PFSK-1 (cell line): ENCODE results near the gene PCDHB8.

Source experiments
- POLR2AphosphoS5 ChIP-seq: IDR thresholded peaks from 2 replicates; pipeline ENCODE4 v1.6.1; 2012; ENCODE audit warnings: low read depth, mild to moderate bottlenecking, control low read depth, low read length, moderate library complexity
- SIN3A ChIP-seq: IDR thresholded peaks from 2 replicates; pipeline ENCODE4 v1.6.1; 2012; ENCODE audit warnings: mild to moderate bottlenecking, low read length, moderate library complexity, borderline replicate concordance; ENCODE audit not compliant: insufficient read depth
- TAF1 ChIP-seq: IDR thresholded peaks from 2 replicates; pipeline ENCODE4 v1.6.1; 2012; ENCODE audit warnings: low read length, control low read depth, borderline replicate concordance; ENCODE audit not compliant: insufficient read depth
- TF ChIP-seq, protein P1 (sequence below), 2 experiments: IDR thresholded peaks; 2 replicates each; pipeline versions ENCODE4 v1.6.1 to v1.8.0; 2011 to 2012; ENCODE audit warnings: low read depth in 2 of 2, low read length in 2 of 2, control low read depth in 1 of 2, inconsistent platforms in 1 of 2, mild to moderate bottlenecking in 1 of 2, moderate library complexity in 1 of 2; ENCODE audit not compliant: insufficient read depth in 1 of 2

- TF ChIP-seq SIN3A (no peak), POLR2AphosphoS5 (no peak), TAF1 (no peak)
- TF ChIP-seq, protein P1, sequence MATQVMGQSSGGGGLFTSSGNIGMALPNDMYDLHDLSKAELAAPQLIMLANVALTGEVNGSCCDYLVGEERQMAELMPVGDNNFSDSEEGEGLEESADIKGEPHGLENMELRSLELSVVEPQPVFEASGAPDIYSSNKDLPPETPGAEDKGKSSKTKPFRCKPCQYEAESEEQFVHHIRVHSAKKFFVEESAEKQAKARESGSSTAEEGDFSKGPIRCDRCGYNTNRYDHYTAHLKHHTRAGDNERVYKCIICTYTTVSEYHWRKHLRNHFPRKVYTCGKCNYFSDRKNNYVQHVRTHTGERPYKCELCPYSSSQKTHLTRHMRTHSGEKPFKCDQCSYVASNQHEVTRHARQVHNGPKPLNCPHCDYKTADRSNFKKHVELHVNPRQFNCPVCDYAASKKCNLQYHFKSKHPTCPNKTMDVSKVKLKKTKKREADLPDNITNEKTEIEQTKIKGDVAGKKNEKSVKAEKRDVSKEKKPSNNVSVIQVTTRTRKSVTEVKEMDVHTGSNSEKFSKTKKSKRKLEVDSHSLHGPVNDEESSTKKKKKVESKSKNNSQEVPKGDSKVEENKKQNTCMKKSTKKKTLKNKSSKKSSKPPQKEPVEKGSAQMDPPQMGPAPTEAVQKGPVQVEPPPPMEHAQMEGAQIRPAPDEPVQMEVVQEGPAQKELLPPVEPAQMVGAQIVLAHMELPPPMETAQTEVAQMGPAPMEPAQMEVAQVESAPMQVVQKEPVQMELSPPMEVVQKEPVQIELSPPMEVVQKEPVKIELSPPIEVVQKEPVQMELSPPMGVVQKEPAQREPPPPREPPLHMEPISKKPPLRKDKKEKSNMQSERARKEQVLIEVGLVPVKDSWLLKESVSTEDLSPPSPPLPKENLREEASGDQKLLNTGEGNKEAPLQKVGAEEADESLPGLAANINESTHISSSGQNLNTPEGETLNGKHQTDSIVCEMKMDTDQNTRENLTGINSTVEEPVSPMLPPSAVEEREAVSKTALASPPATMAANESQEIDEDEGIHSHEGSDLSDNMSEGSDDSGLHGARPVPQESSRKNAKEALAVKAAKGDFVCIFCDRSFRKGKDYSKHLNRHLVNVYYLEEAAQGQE (IDR thresholded peaks at IDR 0.05; ENCODE audit: insufficient read depth in 1 of 2, low read depth in 2 of 2, low read length in 2 of 2) = no peak
Observed at GRCh38 chr5:141182248-141182647, 4.7 kb downstream of the PCDHB8 start, which contains the start of gene PCDHB16.
